PC-3 (cell line): Measurements from ENCODE around the gene UBTD1. TPM values are rescaled to one million over a fixed set of nuclear protein-coding genes. Genes with fewer than 3 reads are reported as not detected.
"Not testable (repeated sequence)": the region's sequence is repeated elsewhere in the genome, so short reads cannot be mapped to it uniquely, and the experiment has no call there.

Experiments used
- ATAC-seq: fragments of 200-7000 bp; cut with Tn5 transposase; 2 replicates; pipeline ENCODE4 v1.9.1; 2020; ENCODE audit warnings: mild to moderate bottlenecking, moderate library complexity
- BruUV-seq: library from RNA; stranded (reverse); fragments of 400-500 nt; replicated peaks from 2 replicates; lab custom pipeline; 2021; lab: Mats Ljungman, UMichigan
- CTCF ChIA-PET: fragments of 300-600 bp; sonication (Branson Sonifier 250); formaldehyde crosslinking; loops from one replicate; lab custom pipeline; 2022; ENCODE audit warnings: antibody characterized with exemption; lab: Charles Lee
- POLR2A ChIA-PET: fragments of 300-600 bp; sonication (Branson Sonifier 250); formaldehyde crosslinking; loops from one replicate; lab custom pipeline; 2022; ENCODE audit warnings: antibody characterized with exemption; ENCODE audit not compliant: unreplicated experiment; lab: Charles Lee
- DNase-seq: peaks from one replicate; pipeline ENCODE4 v3.0.0-alpha.2; 2015
- H2AFZ ChIP-seq: fragments of 300-600 bp; sonication (generic); 2 replicates; pipeline ENCODE4 v1.6.0; 2016; ENCODE audit warnings: antibody characterized with exemption, low read length
- H3F3A ChIP-seq: fragments of 300-600 bp; sonication (generic); one replicate; pipeline ENCODE4 v1.6.0; 2017; ENCODE audit warnings: antibody characterized with exemption, low read length, control low read depth, mild to moderate bottlenecking; ENCODE audit not compliant: unreplicated experiment
- H3K27ac ChIP-seq: fragments of 300-600 bp; sonication (generic); 2 replicates; pipeline ENCODE4 v1.5.1; 2016; ENCODE audit warnings: mild to moderate bottlenecking, low read length
- H3K27me3 ChIP-seq: fragments of 300-600 bp; sonication (generic); 2 replicates; pipeline ENCODE4 v1.6.1; 2016; ENCODE audit warnings: low read length, mixed read lengths
- H3K36me3 ChIP-seq: fragments of 300-600 bp; sonication (generic); 2 replicates; pipeline ENCODE4 v1.6.1; 2016; ENCODE audit warnings: low read depth, mixed run types, low read length, mixed read lengths
- H3K4me1 ChIP-seq: fragments of 300-600 bp; sonication (generic); 2 replicates; pipeline ENCODE4 v1.5.1; 2016; ENCODE audit warnings: low read length; ENCODE audit not compliant: insufficient read depth
- H3K4me2 ChIP-seq: fragments of 300-600 bp; sonication (generic); 2 replicates; pipeline ENCODE4 v1.6.0; 2016; ENCODE audit warnings: low read length
- H3K4me3 ChIP-seq: fragments of 300-600 bp; sonication (generic); 2 replicates; pipeline ENCODE4 v1.5.1; 2016; ENCODE audit warnings: mild to moderate bottlenecking, low read length, mixed read lengths
- H3K79me2 ChIP-seq: fragments of 300-600 bp; sonication (generic); 2 replicates; pipeline ENCODE4 v1.6.1; 2017; ENCODE audit warnings: low read length, mixed read lengths
- H3K9ac ChIP-seq: fragments of 300-600 bp; sonication (generic); 2 replicates; pipeline ENCODE4 v1.6.0; 2016; ENCODE audit warnings: mild to moderate bottlenecking, low read length
- H3K9me2 ChIP-seq: fragments of 300-600 bp; sonication (generic); replicated peaks from 2 replicates; pipeline ENCODE4 v1.6.1; 2016; ENCODE audit warnings: mixed run types, low read length, mixed read lengths
- H3K9me3 ChIP-seq: fragments of 300-600 bp; sonication (generic); 2 replicates; pipeline ENCODE4 v1.6.1; 2016; ENCODE audit warnings: low read length, mixed read lengths
- H4K20me1 ChIP-seq: fragments of 300-600 bp; sonication (generic); 2 replicates; pipeline ENCODE4 v1.6.1; 2016; ENCODE audit warnings: low read length, mixed read lengths
- EZH2 ChIP-seq: fragments of 300-600 bp; sonication (generic); IDR thresholded peaks from one replicate; pipeline ENCODE4 v1.6.1; 2017; ENCODE audit warnings: antibody characterized with exemption, mild to moderate bottlenecking, low read length; ENCODE audit not compliant: unreplicated experiment
- EZH2phosphoT487 ChIP-seq: fragments of 300-600 bp; sonication (generic); IDR thresholded peaks from 2 replicates; pipeline ENCODE4 v1.6.1; 2018; ENCODE audit warnings: mild to moderate bottlenecking, antibody characterized with exemption, low read length, borderline replicate concordance
- intact Hi-C: fragments of 100-400 bp; cut with micrococcal nuclease; formaldehyde crosslinking; loops from 2 replicates; pipeline ENCODE4 v1.9.0; 2023
- total RNA-seq: library from RNA; depleted of rRNA; stranded (reverse); fragments of >200 nt; gene quantifications from 2 replicates; pipeline ENCODE4 v1.2.3, GENCODE V29; 2014
- TF ChIP-seq, protein P1 (sequence below): fragments of 300-600 bp; sonication (generic); conservative IDR thresholded peaks from 2 replicates; pipeline ENCODE4 v1.5.1; 2017; ENCODE audit warnings: antibody characterized with exemption, low read depth, mild to moderate bottlenecking, low read length

UBTD1 gene
- total RNA-seq, 1 experiment from 2014 or later, result 18.5 TPM

DNA sequence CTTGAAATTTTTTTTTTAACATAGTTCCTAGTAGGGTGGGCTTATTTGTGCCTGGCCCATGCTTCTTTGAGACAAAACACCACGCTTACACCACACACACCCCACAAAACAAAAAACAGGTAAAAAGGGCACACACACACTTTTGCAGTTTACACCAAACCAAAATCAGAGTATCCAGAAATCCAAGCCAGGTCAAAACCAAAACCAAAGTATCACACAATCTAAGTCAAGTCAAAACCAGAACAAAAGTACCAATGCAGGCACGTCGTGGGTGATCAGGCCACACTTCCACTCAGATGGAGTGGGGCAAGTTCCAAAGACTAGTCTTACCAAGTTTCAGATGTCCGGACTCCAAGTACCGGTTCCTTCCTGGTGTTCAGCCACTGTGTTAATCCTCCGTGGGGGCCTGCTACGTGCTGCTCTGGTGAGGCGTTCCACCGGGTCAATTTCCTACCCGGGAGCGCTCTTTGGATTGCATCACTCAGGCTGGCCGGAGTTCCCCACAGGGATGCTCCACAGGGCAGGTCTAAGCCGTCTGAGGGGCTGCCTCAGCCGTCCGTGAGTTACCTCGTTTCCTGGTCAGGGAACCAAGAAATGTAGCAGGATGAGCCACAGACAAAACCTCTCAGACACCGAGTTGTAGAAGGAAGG is 62.1 kb downstream of the UBTD1 start:
- not testable (repeated sequence) for BruUV-seq

DNA sequence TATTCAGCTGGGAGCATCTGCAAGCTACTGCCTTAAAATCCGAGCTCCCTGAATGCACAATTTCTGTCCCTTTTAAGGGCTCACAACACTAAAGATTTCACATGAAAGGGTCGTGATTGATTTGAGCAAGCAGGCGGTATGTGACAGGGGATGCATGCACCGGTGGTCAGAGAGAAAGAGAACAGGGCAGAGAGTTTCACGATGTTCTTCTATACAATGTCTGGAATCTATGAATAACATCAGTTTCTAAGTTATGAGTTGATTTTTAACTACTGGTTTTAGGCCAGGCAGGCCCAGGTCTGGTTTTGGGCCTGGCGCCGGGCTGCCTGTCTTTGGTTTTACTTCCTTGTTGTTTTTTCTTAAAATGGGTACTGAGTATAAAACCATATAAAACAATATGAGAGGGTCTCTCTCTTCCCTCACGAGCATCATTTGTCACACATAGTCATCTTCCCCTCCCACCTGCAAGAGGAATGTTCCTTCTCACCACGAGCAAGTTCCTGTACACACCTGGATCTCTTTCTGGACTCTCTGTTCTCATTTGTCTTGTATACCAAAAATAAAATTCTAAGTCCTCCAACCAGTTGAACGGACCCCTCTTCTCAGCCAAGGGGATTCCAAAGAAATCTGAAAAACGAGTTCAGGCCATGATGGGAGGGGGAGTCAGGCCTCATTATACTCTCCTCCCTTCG is 62.8 kb downstream of the UBTD1 start:
- H3F3A ChIP-seq, DNase-seq, H3K9me2 ChIP-seq, H3K79me2 ChIP-seq, ATAC-seq, H3K4me3 ChIP-seq, H3K4me2 ChIP-seq, H3K27ac ChIP-seq, H3K9ac ChIP-seq, intact Hi-C loops, H2AFZ ChIP-seq, H3K27me3 ChIP-seq, POLR2A ChIA-PET, CTCF ChIA-PET, BruUV-seq, H4K20me1 ChIP-seq, H3K4me1 ChIP-seq, H3K36me3 ChIP-seq, H3K9me3 ChIP-seq: not testable (repeated sequence)

More for the DNA sequence above, 62.1 kb downstream of the UBTD1 start:
- ATAC-seq, H3K36me3 ChIP-seq, H3F3A ChIP-seq, H3K9ac ChIP-seq, H4K20me1 ChIP-seq, POLR2A ChIA-PET, H3K27ac ChIP-seq, intact Hi-C loops, H3K9me3 ChIP-seq, H3K4me2 ChIP-seq, H3K9me2 ChIP-seq, H3K27me3 ChIP-seq, CTCF ChIA-PET, H3K4me1 ChIP-seq, DNase-seq, H3K79me2 ChIP-seq, H2AFZ ChIP-seq, H3K4me3 ChIP-seq: not testable (repeated sequence)

DNA sequence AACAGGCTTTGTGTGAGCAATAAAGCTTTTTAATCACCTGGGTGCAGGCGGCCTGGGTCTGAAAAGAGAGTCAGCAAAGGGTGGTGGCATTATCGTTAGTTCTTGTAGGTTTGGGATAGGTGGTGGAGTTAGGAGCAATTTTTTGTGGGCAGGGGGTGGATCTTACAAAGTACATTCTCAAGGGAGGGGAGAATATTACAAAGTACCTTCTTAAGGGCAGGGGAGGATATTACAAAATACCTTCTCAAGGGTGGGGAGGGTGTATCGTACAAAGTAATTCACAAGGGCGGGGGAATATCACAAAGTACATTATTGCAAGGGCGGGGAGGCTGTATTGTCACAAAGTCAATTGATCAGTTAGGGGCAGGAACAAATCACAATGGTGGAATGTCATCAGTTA is 63.6 kb downstream of the UBTD1 start:
- H3K27me3 ChIP-seq, H4K20me1 ChIP-seq, H3K36me3 ChIP-seq, BruUV-seq, H3K79me2 ChIP-seq, CTCF ChIA-PET, H3K4me3 ChIP-seq, DNase-seq, H3F3A ChIP-seq, H3K9ac ChIP-seq, H3K27ac ChIP-seq, ATAC-seq, H2AFZ ChIP-seq, POLR2A ChIA-PET, H3K4me2 ChIP-seq, intact Hi-C loops, H3K9me3 ChIP-seq, H3K9me2 ChIP-seq: not testable (repeated sequence)
- H3K4me1 ChIP-seq, result peaks cover 11% of the 10 kb centered on the region

DNA sequence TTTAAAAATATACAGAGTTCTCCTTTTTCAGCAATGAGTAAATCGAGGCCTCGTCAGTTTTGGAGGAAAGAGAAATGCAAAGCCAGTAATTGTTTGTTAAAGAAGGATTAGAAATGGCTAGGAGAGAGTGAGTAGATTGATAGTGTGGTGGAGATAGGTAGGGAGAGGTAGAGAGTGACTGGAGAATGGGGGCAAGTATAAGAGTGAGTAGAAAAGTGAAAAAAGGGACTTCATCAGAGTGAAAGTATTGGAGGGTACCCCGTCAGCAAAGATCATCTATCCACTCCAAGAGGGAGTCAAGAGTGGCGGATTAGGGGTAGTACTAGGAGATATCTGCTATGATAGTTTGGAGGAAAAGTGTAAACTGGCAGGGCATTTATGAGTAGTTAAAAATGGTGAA is 64.6 kb downstream of the UBTD1 start:
- Histone ChIP-seq H2AFZ (no peak overlapping the region), H3K27me3 (no peaks in the 10 kb centered on the region), H3K9me3 (no peaks in the 10 kb centered on the region), H3K9me2 (no peaks in the 10 kb centered on the region), H3F3A (no peaks in the 10 kb centered on the region), H3K4me3 (no peak overlapping the region), H3K4me2 (no peak overlapping the region), H3K79me2 (no peaks in the 10 kb centered on the region), H3K27ac (no peak overlapping the region), H3K4me1 (peaks cover 11% of the 10 kb centered on the region), H3K9ac (no peak overlapping the region), H3K36me3 (no peaks in the 10 kb centered on the region), H4K20me1 (no peaks in the 10 kb centered on the region)
- intact Hi-C loops, result no loop called here
- no peak for TF ChIP-seq EZH2
- TF ChIP-seq EZH2phosphoT487, result no peak
- TF ChIP-seq, protein P1, sequence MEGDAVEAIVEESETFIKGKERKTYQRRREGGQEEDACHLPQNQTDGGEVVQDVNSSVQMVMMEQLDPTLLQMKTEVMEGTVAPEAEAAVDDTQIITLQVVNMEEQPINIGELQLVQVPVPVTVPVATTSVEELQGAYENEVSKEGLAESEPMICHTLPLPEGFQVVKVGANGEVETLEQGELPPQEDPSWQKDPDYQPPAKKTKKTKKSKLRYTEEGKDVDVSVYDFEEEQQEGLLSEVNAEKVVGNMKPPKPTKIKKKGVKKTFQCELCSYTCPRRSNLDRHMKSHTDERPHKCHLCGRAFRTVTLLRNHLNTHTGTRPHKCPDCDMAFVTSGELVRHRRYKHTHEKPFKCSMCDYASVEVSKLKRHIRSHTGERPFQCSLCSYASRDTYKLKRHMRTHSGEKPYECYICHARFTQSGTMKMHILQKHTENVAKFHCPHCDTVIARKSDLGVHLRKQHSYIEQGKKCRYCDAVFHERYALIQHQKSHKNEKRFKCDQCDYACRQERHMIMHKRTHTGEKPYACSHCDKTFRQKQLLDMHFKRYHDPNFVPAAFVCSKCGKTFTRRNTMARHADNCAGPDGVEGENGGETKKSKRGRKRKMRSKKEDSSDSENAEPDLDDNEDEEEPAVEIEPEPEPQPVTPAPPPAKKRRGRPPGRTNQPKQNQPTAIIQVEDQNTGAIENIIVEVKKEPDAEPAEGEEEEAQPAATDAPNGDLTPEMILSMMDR, result no peak
- DNase-seq (no peak), ATAC-seq (no peak)
- ChIA-PET CTCF (no interaction called here), POLR2A (no interaction called here)
- BruUV-seq, result no TSS peak
